OCI-LY3 (cell line): ENCODE data around the gene ITPR1.

Source experiments
- EZH2phosphoT487 ChIP-seq: fragments of 200-600 bp; shearing (Covaris generic); IDR thresholded peaks from 2 replicates; pipeline ENCODE4 v1.6.1; 2018; ENCODE audit warnings: antibody characterized with exemption, mixed run types, low read depth
- TF ChIP-seq, protein P1 (sequence below): fragments of 200-600, 300-600 bp; sonication (generic); IDR thresholded peaks from 2 replicates; pipeline ENCODE4 v1.5.1; 2014; ENCODE audit warnings: antibody characterized with exemption, low read length, low read depth

DNA sequence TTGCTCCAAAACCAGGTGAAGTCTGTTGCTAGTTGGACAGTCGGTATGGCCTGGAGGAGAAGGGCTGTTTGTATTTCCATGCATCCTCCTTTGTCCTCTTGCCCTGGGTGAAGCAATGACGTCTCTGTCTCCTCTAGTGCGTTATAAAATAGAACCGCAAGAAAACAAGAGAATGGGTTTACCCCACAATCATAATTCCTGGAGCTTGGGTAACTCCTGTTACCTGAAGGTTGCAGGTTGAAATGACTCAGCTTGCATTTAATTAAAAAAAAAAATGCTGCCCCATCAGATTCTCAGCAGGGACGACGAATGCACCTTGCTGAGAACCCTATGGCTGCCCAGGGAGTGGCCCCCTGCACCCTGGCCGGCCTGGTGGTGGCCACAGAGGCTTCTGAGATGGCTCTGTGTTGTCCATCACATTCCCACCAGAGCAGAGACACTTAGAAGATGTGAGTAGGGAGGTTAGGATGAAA lies 257.9 kb downstream of the ITPR1 start:
- TF ChIP-seq, protein P1, sequence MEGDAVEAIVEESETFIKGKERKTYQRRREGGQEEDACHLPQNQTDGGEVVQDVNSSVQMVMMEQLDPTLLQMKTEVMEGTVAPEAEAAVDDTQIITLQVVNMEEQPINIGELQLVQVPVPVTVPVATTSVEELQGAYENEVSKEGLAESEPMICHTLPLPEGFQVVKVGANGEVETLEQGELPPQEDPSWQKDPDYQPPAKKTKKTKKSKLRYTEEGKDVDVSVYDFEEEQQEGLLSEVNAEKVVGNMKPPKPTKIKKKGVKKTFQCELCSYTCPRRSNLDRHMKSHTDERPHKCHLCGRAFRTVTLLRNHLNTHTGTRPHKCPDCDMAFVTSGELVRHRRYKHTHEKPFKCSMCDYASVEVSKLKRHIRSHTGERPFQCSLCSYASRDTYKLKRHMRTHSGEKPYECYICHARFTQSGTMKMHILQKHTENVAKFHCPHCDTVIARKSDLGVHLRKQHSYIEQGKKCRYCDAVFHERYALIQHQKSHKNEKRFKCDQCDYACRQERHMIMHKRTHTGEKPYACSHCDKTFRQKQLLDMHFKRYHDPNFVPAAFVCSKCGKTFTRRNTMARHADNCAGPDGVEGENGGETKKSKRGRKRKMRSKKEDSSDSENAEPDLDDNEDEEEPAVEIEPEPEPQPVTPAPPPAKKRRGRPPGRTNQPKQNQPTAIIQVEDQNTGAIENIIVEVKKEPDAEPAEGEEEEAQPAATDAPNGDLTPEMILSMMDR: no peak
- no peak for TF ChIP-seq EZH2phosphoT487
